Measurements from ENCODE around the gene ALMS1. TPM values are rescaled to one million over a fixed set of nuclear protein-coding genes. Genes with fewer than 3 reads are reported as not detected.
A peak's percentile ranks its signal among the peaks of the same experiment; 100 is the strongest.

Gene ALMS1
- polyA plus RNA-seq, 1 of the 3 experiments (the other 2 are of a cell fraction): 7.0 TPM

- TF ChIP-seq REST (IDR thresholded peaks at IDR 0.05; ENCODE audit: low read depth, low read length) (no peak), GABPA (IDR thresholded peaks at IDR 0.05; ENCODE audit: low read depth) (peak; percentile 41), FOXJ3 (CRISPR knock-in tag; IDR thresholded peaks at IDR 0.05) (0 out of 2 replicates have a peak, but pooled peaks have one; percentile 14), FOSL2 (IDR thresholded peaks at IDR 0.05; ENCODE audit: borderline replicate concordance, low read depth) (no peak), RXRA (IDR thresholded peaks at IDR 0.05; ENCODE audit: borderline replicate concordance, low read depth) (no peak), SIN3A (IDR thresholded peaks at IDR 0.05; ENCODE audit: borderline replicate concordance, low read depth, low read length) (peak; percentile 71; the same call in 1 of the 2 replicates), RCOR1 (IDR thresholded peaks at IDR 0.05; ENCODE audit: low read length) (no peak), CTCF (IDR thresholded peaks at IDR 0.05) (no peak), SMC3 (IDR thresholded peaks at IDR 0.05; ENCODE audit: low read depth, low read length) (no peak), EP300 (IDR thresholded peaks at IDR 0.05; ENCODE audit: borderline replicate concordance in 1 of 2, low read depth in 1 of 2, low read length in 1 of 2) (no peak; a peak in 1 of 4 replicates), JUND (IDR thresholded peaks at IDR 0.05) (no peak), CHD2 (IDR thresholded peaks at IDR 0.05; ENCODE audit: low read length, partially characterized antibody) (peak; percentile 29), USF1 (IDR thresholded peaks at IDR 0.05; ENCODE audit: borderline replicate concordance, low read depth) (peak; percentile 59; the same call in 1 of the 2 replicates)
These were observed at the start of gene ALMS1 (continued) for GRCh38 chr2:73385504-73386341.

- Histone ChIP-seq H3F3A (replicated peaks; ENCODE audit: insufficient read depth) (no peaks in the 10 kb centered on the region), H3K27ac (ENCODE audit: low read depth in 2 of 2, low read length in 1 of 2) (no peak overlapping the region), H3K36me3 (replicated peaks in 1 of 2; ENCODE audit: control insufficient read depth in 1 of 2, insufficient read depth in 2 of 2, low read length in 1 of 2) (no peaks in the 10 kb centered on the region), H3K9ac (no peak overlapping the region), H3K9me3 (no peaks in the 10 kb centered on the region), H3K9me2 (no peaks in the 10 kb centered on the region), H4K20me1 (ENCODE audit: insufficient read depth) (no peaks in the 10 kb centered on the region), H3K4me1 (ENCODE audit: control insufficient read depth in 1 of 2, insufficient read depth in 2 of 2, low read depth in 1 of 2, low read length in 1 of 2) (no peaks in the 10 kb centered on the region; a peak in 1 of 4 replicates), H3K4me3 (ENCODE audit: low read depth in 2 of 2, low read length in 1 of 2) (no peak overlapping the region), H3K4me2 (no peak overlapping the region), H3K79me2 (ENCODE audit: insufficient read depth) (no peaks in the 10 kb centered on the region), H2AFZ (ENCODE audit: low read depth) (no peak overlapping the region), H3K27me3 (ENCODE audit: insufficient read depth) (no peaks in the 10 kb centered on the region; the same call in 1 of the 2 replicates)
- no peak for DNase-seq
- POLR2A ChIA-PET: no interaction called here
- CTCF ChIA-PET: interaction anchor here (1.1 kb wide), 1 partner anchor 13 kb away, joined by 3 read pairs; no protein-coding TSS in a partner anchor
- 4% methylated on average over 3 of the region's 3 CpGs for WGBS (ENCODE audit: low lambda C conversion rate)
- TF ChIP-seq YY1 (IDR thresholded peaks at IDR 0.05; ENCODE audit: low read depth): no peak
- TF ChIP-seq USF2 (IDR thresholded peaks at IDR 0.05; ENCODE audit: borderline replicate concordance, low read depth, low read length): no peak
- no peak for TF ChIP-seq POLR2AphosphoS5 (IDR thresholded peaks at IDR 0.05; ENCODE audit: low read depth, low read length)
- TF ChIP-seq FOXJ3 (CRISPR knock-in tag; IDR thresholded peaks at IDR 0.05): no peak
- no peak for TF ChIP-seq ZBTB33 (IDR thresholded peaks at IDR 0.05; ENCODE audit: borderline replicate concordance, low read depth)
- no peak for TF ChIP-seq RCOR1 (IDR thresholded peaks at IDR 0.05; ENCODE audit: low read length)
- TF ChIP-seq RAD21 (IDR thresholded peaks at IDR 0.05; ENCODE audit: low read length): no peak
- TF ChIP-seq TEAD4 (IDR thresholded peaks at IDR 0.05; ENCODE audit: borderline replicate concordance, insufficient read depth): no peak
- TF ChIP-seq ELF1 (IDR thresholded peaks at IDR 0.05): no peak
- no peak for TF ChIP-seq JUND (IDR thresholded peaks at IDR 0.05)
- no peak for TF ChIP-seq MAX (IDR thresholded peaks at IDR 0.05; ENCODE audit: low read depth)
- TF ChIP-seq GABPA (IDR thresholded peaks at IDR 0.05; ENCODE audit: low read depth): no peak
These were observed 47.8 kb upstream of the ALMS1 start for GRCh38 chr2:73337828-73338227.
